ENCODE measurements around the gene CACNA1F.
A peak's percentile ranks its signal among the peaks of the same experiment; 100 is the strongest.

Gene CACNA1F

DNA sequence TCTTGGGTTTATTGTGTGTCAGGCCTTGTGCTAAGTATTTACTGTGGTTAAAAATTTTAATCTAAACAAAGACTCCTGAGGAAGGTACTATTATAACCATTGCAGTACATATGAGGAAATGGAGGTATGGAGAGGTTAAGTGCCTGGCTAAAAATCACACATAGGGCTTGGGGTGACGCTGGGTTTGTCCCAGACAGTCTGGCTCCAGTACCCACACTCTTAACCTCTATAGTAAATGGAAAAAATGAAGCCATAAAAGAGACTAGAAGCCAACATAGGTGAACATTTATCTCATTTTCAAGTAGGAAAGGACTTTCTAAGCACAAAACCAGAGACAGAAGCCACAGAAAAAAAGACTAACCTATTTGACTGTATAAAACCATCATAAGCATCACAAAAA is 29.5 kb upstream of the CACNA1F start:
- Histone ChIP-seq H4K91ac (ENCODE audit: low read length) (no peak overlapping the region), H3K23ac (ENCODE audit: low read length in 2 of 2) (no peak overlapping the region), H3K4ac (ENCODE audit: low read depth in 1 of 2, low read length in 2 of 2) (no peak overlapping the region), H2AFZ (ENCODE audit: low read depth, low read length) (no peak overlapping the region), H3K79me1 (replicated peaks; ENCODE audit: low read length, poor library complexity, severe bottlenecking) (no peaks in the 10 kb centered on the region), H3K27ac (ENCODE audit: low read length, poor library complexity, severe bottlenecking) (no peak overlapping the region), H3K14ac (ENCODE audit: low read length in 2 of 2) (no peak overlapping the region), H4K8ac (ENCODE audit: low read length) (no peak overlapping the region), H3K9me3 (ENCODE audit: control insufficient read depth, low read length) (peaks cover 4% of the 10 kb centered on the region), H2BK12ac (ENCODE audit: low read length in 2 of 2) (no peak overlapping the region), H3K18ac (ENCODE audit: low read depth in 1 of 2, low read length in 2 of 2) (no peak overlapping the region), H3K36me3 (ENCODE audit: control insufficient read depth in 1 of 2, insufficient read depth in 2 of 2, low read depth in 1 of 2, low read length in 2 of 2) (no peaks in the 10 kb centered on the region), H2AK5ac (ENCODE audit: low read length, severe bottlenecking) (no peak overlapping the region), H3K4me1 (ENCODE audit: control insufficient read depth, insufficient read depth, low read depth, low read length) (no peaks in the 10 kb centered on the region), H2BK120ac (ENCODE audit: low read depth, low read length) (no peak overlapping the region), H3K4me3 (ENCODE audit: insufficient read depth in 1 of 2, low read depth in 1 of 2, low read length in 2 of 2) (no peak overlapping the region), H2BK5ac (ENCODE audit: low read depth, low read length, poor library complexity, severe bottlenecking) (no peak overlapping the region), H2BK15ac (ENCODE audit: low read depth, poor library complexity, severe bottlenecking) (no peak overlapping the region), H3K4me2 (ENCODE audit: low read length, poor library complexity, severe bottlenecking) (no peak overlapping the region), H3K9ac (ENCODE audit: low read length) (no peak overlapping the region), H3K27me3 (ENCODE audit: control insufficient read depth in 1 of 2, insufficient read depth in 1 of 2, low read length in 2 of 2) (peaks cover 0 to 27% of the 10 kb centered on the region in 2 experiments)
- no peak for DNase-seq
- no CpG with 5 or more reads among the region's 1 CpG for WGBS

GRCh38 chrX:49260221-49260985 is 27.3 kb upstream of the CACNA1F start:
- Histone ChIP-seq H3K9ac (ENCODE audit: low read length) (no peak overlapping the region), H4K8ac (ENCODE audit: low read length) (no peak overlapping the region), H3K79me1 (replicated peaks; ENCODE audit: low read length, poor library complexity, severe bottlenecking) (no peaks in the 10 kb centered on the region), H2BK5ac (ENCODE audit: low read depth, low read length, poor library complexity, severe bottlenecking) (no peak overlapping the region), H3K27ac (ENCODE audit: low read length, poor library complexity, severe bottlenecking) (no peak overlapping the region), H3K27me3 (ENCODE audit: control insufficient read depth in 1 of 2, insufficient read depth in 1 of 2, low read length in 2 of 2) (peaks cover 0 to 26% of the 10 kb centered on the region in 2 experiments), H2BK15ac (ENCODE audit: low read depth, poor library complexity, severe bottlenecking) (no peak overlapping the region), H3K4me3 (ENCODE audit: insufficient read depth in 1 of 2, low read depth in 1 of 2, low read length in 2 of 2) (no peak overlapping the region), H3K14ac (ENCODE audit: low read length in 2 of 2) (no peak overlapping the region), H2AK5ac (ENCODE audit: low read length, severe bottlenecking) (no peak overlapping the region), H2BK12ac (ENCODE audit: low read length in 2 of 2) (no peak overlapping the region), H2BK120ac (ENCODE audit: low read depth, low read length) (no peak overlapping the region), H3K36me3 (ENCODE audit: control insufficient read depth in 1 of 2, insufficient read depth in 2 of 2, low read depth in 1 of 2, low read length in 2 of 2) (no peaks in the 10 kb centered on the region), H3K23ac (ENCODE audit: low read length in 2 of 2) (no peak overlapping the region), H4K91ac (ENCODE audit: low read length) (no peak overlapping the region), H3K9me3 (ENCODE audit: control insufficient read depth, low read length) (peaks cover 4% of the 10 kb centered on the region), H3K18ac (ENCODE audit: low read depth in 1 of 2, low read length in 2 of 2) (no peak overlapping the region), H3K4me1 (ENCODE audit: control insufficient read depth, insufficient read depth, low read depth, low read length) (no peaks in the 10 kb centered on the region), H2AFZ (ENCODE audit: low read depth, low read length) (no peak overlapping the region), H3K4ac (ENCODE audit: low read depth in 1 of 2, low read length in 2 of 2) (no peak overlapping the region), H3K4me2 (ENCODE audit: low read length, poor library complexity, severe bottlenecking) (no peak overlapping the region)
- WGBS = 96% methylated on average over 13 of the region's 17 CpGs
- no peak for DNase-seq

DNA sequence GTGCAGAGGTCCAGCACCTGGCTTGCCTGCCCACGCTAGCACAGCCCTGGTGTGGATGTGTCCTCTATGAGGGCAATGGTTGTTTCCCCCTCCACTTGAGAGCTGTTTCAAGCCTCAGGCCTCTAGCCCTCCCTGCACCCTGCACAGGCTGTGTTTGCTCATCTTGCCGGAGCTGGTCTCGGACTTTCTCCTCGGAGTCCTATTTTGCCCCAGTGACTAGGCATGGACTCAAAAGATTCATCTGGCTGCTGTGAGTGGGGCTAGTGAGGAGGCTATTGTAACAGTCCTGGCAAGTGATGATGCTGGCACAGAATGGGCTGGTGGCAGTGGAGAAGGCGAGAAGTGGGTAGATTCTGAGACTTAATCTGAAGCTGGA is 25.6 kb upstream of the CACNA1F start:
- peaks cover 0 to 25% of the 10 kb centered on the region in 2 experiments for H3K27me3 ChIP-seq (ENCODE audit: control insufficient read depth in 1 of 2, insufficient read depth in 1 of 2, low read length in 2 of 2)
- H3K9ac ChIP-seq (ENCODE audit: low read length) = no peak overlapping the region
- no peak for DNase-seq
- H4K8ac ChIP-seq (ENCODE audit: low read length) = no peak overlapping the region
- H3K4me2 ChIP-seq (ENCODE audit: low read length, poor library complexity, severe bottlenecking) = no peak overlapping the region
- no peaks in the 10 kb centered on the region for H3K79me1 ChIP-seq (replicated peaks; ENCODE audit: low read length, poor library complexity, severe bottlenecking)
- H3K9me3 ChIP-seq (ENCODE audit: control insufficient read depth, low read length) = peaks cover 4% of the 10 kb centered on the region
- H3K23ac ChIP-seq (ENCODE audit: low read length in 2 of 2) = no peak overlapping the region
- H3K4me1 ChIP-seq (ENCODE audit: control insufficient read depth, insufficient read depth, low read depth, low read length) = no peaks in the 10 kb centered on the region
- peak overlapping the region; percentile 19 for H2BK120ac ChIP-seq (ENCODE audit: low read depth, low read length)
- no peak overlapping the region for H3K14ac ChIP-seq (ENCODE audit: low read length in 2 of 2)
- H3K18ac ChIP-seq (ENCODE audit: low read depth in 1 of 2, low read length in 2 of 2) = no peak overlapping the region
- no peak overlapping the region for H3K4ac ChIP-seq (ENCODE audit: low read depth in 1 of 2, low read length in 2 of 2)
- no peak overlapping the region for H2BK5ac ChIP-seq (ENCODE audit: low read depth, low read length, poor library complexity, severe bottlenecking)
- no peak overlapping the region for H2BK12ac ChIP-seq (ENCODE audit: low read length in 2 of 2)
- H4K91ac ChIP-seq (ENCODE audit: low read length) = no peak overlapping the region
- 94% methylated on average over 5 of the region's 5 CpGs for WGBS
- no peaks in the 10 kb centered on the region for H3K36me3 ChIP-seq (ENCODE audit: control insufficient read depth in 1 of 2, insufficient read depth in 2 of 2, low read depth in 1 of 2, low read length in 2 of 2)
- H2AK5ac ChIP-seq (ENCODE audit: low read length, severe bottlenecking) = no peak overlapping the region
- no peak overlapping the region for H3K27ac ChIP-seq (ENCODE audit: low read length, poor library complexity, severe bottlenecking)
- H2BK15ac ChIP-seq (ENCODE audit: low read depth, poor library complexity, severe bottlenecking) = no peak overlapping the region
- no peak overlapping the region for H2AFZ ChIP-seq (ENCODE audit: low read depth, low read length)
- no peak overlapping the region for H3K4me3 ChIP-seq (ENCODE audit: insufficient read depth in 1 of 2, low read depth in 1 of 2, low read length in 2 of 2)

DNA sequence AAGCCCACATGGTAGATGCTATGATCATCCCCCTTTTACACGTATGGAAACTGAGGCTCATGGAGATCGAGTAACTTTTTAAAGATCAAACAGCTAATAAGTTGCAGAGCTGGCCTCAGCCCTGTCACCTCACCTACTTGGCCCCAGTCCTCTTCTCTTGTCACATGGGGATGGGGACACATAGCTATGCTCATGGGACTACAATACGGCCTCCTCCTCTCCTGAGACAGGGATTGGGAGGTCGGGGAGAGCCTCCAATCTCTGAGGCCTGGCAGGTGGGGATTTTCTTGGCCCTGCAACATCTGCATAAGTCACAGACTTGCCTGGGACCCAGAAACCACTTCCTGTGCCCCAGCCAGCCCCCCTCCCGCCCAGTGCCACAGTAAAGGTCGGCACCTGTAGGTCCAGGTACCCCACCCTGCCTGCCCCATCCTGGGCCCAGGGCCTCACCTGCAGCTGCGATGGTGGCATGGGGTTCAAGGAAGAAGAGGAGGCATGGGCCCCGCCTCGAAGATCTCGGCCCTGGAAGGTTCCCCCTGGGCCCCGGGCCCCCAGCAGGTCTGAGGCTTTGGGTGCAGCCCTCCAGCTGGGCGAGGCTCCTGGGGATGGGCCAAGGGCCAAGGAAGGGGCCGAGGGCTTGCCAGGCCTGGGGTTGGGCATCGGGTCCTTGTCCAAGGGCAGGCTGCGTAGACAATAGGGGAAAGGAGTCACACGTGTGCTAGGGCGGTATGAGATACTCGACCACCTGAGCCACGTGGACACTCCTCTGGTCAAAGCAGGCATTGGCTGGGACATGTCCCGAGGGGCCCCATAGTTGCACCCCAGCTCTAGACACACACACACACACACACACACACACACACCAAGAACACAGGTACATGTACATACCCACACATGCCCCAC is 25.0 kb upstream of the CACNA1F start:
- 90% methylated on average over 15 of the region's 20 CpGs for WGBS
- Histone ChIP-seq H3K4me2 (ENCODE audit: low read length, poor library complexity, severe bottlenecking) (no peak overlapping the region), H3K4ac (ENCODE audit: low read depth in 1 of 2, low read length in 2 of 2) (no peak overlapping the region)

More for the DNA sequence above, 25.0 kb upstream of the CACNA1F start:
- H2BK5ac ChIP-seq (ENCODE audit: low read depth, low read length, poor library complexity, severe bottlenecking) = no peak overlapping the region
- H3K27ac ChIP-seq (ENCODE audit: low read length, poor library complexity, severe bottlenecking) = no peak overlapping the region
- no peak overlapping the region for H2BK12ac ChIP-seq (ENCODE audit: low read length in 2 of 2)
- H3K9me3 ChIP-seq (ENCODE audit: control insufficient read depth, low read length) = peaks cover 4% of the 10 kb centered on the region
- no peaks in the 10 kb centered on the region for H3K79me1 ChIP-seq (replicated peaks; ENCODE audit: low read length, poor library complexity, severe bottlenecking)
- no peak overlapping the region for H3K4me3 ChIP-seq (ENCODE audit: insufficient read depth in 1 of 2, low read depth in 1 of 2, low read length in 2 of 2)
- H2BK120ac ChIP-seq (ENCODE audit: low read depth, low read length) = no peak overlapping the region
- H3K4me1 ChIP-seq (ENCODE audit: control insufficient read depth, insufficient read depth, low read depth, low read length) = no peaks in the 10 kb centered on the region
- H2AFZ ChIP-seq (ENCODE audit: low read depth, low read length) = no peak overlapping the region
- H4K91ac ChIP-seq (ENCODE audit: low read length) = no peak overlapping the region
- no peak overlapping the region for H3K23ac ChIP-seq (ENCODE audit: low read length in 2 of 2)
- H2BK15ac ChIP-seq (ENCODE audit: low read depth, poor library complexity, severe bottlenecking) = no peak overlapping the region
- no peak overlapping the region for H2AK5ac ChIP-seq (ENCODE audit: low read length, severe bottlenecking)
- no peak overlapping the region for H4K8ac ChIP-seq (ENCODE audit: low read length)
- H3K18ac ChIP-seq (ENCODE audit: low read depth in 1 of 2, low read length in 2 of 2) = no peak overlapping the region
- peaks cover 0 to 25% of the 10 kb centered on the region in 2 experiments for H3K27me3 ChIP-seq (ENCODE audit: control insufficient read depth in 1 of 2, insufficient read depth in 1 of 2, low read length in 2 of 2)
- H3K36me3 ChIP-seq (ENCODE audit: control insufficient read depth in 1 of 2, insufficient read depth in 2 of 2, low read depth in 1 of 2, low read length in 2 of 2) = no peaks in the 10 kb centered on the region
- H3K14ac ChIP-seq (ENCODE audit: low read length in 2 of 2) = no peak overlapping the region
- H3K9ac ChIP-seq (ENCODE audit: low read length) = no peak overlapping the region
- no peak for DNase-seq
